Neural crest cell (in vitro differentiated cells): ENCODE measurements around the gene DISP2. TPM values are rescaled to one million over a fixed set of nuclear protein-coding genes. Genes with fewer than 3 reads are reported as not detected.

Source experiments
- DNase-seq: peaks from one replicate; pipeline ENCODE4 v3.0.0; 2021; ENCODE audit warnings: low read depth, mixed read lengths, low spot score
- H3K27ac Mint-ChIP-seq: one replicate; pipeline ENCODE4 v1.8.0; 2021; ENCODE audit warnings: mild to moderate bottlenecking, mixed read lengths; ENCODE audit not compliant: unreplicated experiment
- H3K27me3 Mint-ChIP-seq: 2 replicates; pipeline ENCODE4 v1.8.0; 2021; ENCODE audit warnings: low read depth, mild to moderate bottlenecking, mixed read lengths
- H3K36me3 Mint-ChIP-seq: 2 replicates; pipeline ENCODE4 v1.8.0; 2021; ENCODE audit warnings: low read depth, mild to moderate bottlenecking, mixed read lengths
- H3K4me1 Mint-ChIP-seq: 2 replicates; pipeline ENCODE4 v1.8.0; 2021; ENCODE audit warnings: mixed read lengths
- H3K4me3 Mint-ChIP-seq: one replicate; pipeline ENCODE4 v1.8.0; 2021; ENCODE audit warnings: mild to moderate bottlenecking, mixed read lengths
- H3K9me3 Mint-ChIP-seq: 2 replicates; pipeline ENCODE4 v1.8.0; 2021; ENCODE audit warnings: mixed read lengths
- CTCF ChIP-seq: fragments of 200-600 bp; sonication (generic); conservative IDR thresholded peaks from 2 replicates; pipeline ENCODE4 v1.5.0; 2021; ENCODE audit warnings: antibody characterized with exemption, mild to moderate bottlenecking
- total RNA-seq: library from RNA; stranded (reverse); gene quantifications from 2 replicates; pipeline ENCODE4 v1.2.1, GENCODE V29; 2021

Gene DISP2
- total RNA-seq, 1 donor from 2014 or later, result 3.1 TPM

- H3K27ac Mint-ChIP-seq, result peak overlapping the region; percentile 48
- no peaks in the 10 kb centered on the region for H3K9me3 Mint-ChIP-seq
- H3K4me1 Mint-ChIP-seq, result peaks cover 55% of the 10 kb centered on the region
- H3K4me3 Mint-ChIP-seq, result no peak overlapping the region
- no peaks in the 10 kb centered on the region for H3K27me3 Mint-ChIP-seq
- no peaks in the 10 kb centered on the region for H3K36me3 Mint-ChIP-seq
- TF ChIP-seq CTCF, result no peak
- no peak for DNase-seq
Measured at GRCh38 chr15:40330368-40330836, 27.6 kb upstream of the DISP2 start.

GRCh38 chr15:40331026-40331425 is 27.0 kb upstream of the DISP2 start:
- TF ChIP-seq CTCF, result no peak
- Mint-ChIP-seq H3K9me3 (no peaks in the 10 kb centered on the region), H3K27me3 (no peaks in the 10 kb centered on the region), H3K36me3 (no peaks in the 10 kb centered on the region), H3K27ac (no peak overlapping the region), H3K4me1 (peaks cover 52% of the 10 kb centered on the region), H3K4me3 (no peak overlapping the region)
- no peak for DNase-seq

GRCh38 chr15:40331637-40332036 is 26.4 kb upstream of the DISP2 start:
- Mint-ChIP-seq H3K4me3 (no peak overlapping the region), H3K27ac (no peak overlapping the region), H3K9me3 (no peaks in the 10 kb centered on the region), H3K27me3 (no peaks in the 10 kb centered on the region), H3K36me3 (no peaks in the 10 kb centered on the region), H3K4me1 (peaks cover 46% of the 10 kb centered on the region)
- no peak for DNase-seq
- TF ChIP-seq CTCF, result no peak

- Mint-ChIP-seq H3K4me1 (peaks cover 40% of the 10 kb centered on the region), H3K27ac (no peak overlapping the region), H3K9me3 (no peaks in the 10 kb centered on the region)
Measured at GRCh38 chr15:40332113-40332781, 25.8 kb upstream of the DISP2 start.

DNA sequence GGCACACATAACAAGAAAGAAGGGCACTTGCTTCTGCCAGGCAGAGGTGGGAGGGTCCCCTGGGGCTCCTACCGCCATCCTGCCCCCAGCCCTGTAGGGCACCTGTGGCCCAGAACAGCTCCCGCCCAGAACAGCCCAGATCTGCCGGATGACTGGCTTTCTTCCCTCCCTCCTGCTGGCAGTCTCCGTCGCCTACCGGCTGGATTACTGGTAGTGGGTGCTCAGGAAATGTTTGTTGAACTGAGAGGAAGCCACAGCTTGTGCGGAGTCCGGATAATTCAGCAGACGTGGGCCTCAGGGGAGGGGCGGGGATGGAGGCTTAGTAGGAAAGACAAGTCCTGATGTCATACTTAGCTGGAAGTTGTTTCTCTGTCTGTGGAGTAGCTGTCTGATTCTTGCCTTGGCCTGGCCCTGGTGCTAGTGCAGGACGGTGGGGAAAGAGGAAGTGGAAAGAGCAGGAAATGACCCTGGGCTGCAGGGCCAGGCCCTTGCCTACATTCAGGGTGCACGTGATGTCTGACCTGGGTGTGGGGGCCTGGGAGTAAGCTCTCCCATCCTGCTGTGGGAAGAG is 24.0 kb upstream of the DISP2 start:
- Mint-ChIP-seq H3K36me3 (no peaks in the 10 kb centered on the region), H3K4me1 (peaks cover 35% of the 10 kb centered on the region), H3K4me3 (no peak overlapping the region), H3K27ac (peak overlapping the region; percentile 85), H3K9me3 (no peaks in the 10 kb centered on the region), H3K27me3 (no peaks in the 10 kb centered on the region)
- TF ChIP-seq CTCF, result no peak
- DNase-seq, result no peak

More at GRCh38 chr15:40332113-40332781, 25.8 kb upstream of the DISP2 start:
- H3K4me3 Mint-ChIP-seq, result no peak overlapping the region
- H3K27me3 Mint-ChIP-seq, result no peaks in the 10 kb centered on the region
- no peak for DNase-seq
- no peaks in the 10 kb centered on the region for H3K36me3 Mint-ChIP-seq
- no peak for TF ChIP-seq CTCF
